Measurements from ENCODE around the gene UBR7.

UBR7 gene

GRCh38 chr14:93246534-93246933, 39.5 kb downstream of the UBR7 start:
- ATAC-seq: no peak

DNA sequence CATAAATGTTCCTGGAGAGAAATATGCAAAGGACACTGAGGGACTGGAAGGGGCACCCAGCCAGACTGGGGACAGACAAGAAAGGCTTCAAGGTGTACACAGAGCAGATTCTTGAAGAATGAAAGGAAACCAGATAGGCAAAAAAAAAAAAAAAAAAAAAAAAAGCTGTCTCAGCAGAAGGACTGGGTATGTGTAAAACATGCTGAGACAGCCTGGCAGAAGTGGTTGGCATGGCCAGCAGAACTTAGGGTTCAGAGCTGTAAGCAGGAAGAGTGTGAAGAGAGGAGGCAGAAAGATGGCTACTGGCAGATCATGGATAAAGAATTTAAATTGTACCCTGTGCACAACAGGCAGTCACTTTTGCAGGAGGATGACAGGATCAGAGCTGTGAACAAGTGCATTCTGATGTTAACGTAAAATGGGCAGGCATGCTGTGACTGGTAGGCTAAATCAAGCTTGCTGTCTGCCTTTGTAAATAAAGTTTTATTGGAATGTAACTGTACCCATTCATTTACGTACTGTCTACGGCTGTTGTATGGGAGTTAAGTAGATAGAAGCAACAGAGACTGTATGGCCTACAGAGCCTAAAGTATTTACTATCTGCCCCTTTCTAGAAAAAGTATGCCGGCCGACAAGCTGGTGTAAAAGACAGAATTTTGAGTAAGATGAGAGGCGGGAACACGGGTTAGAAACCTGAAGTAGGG, 42.2 kb downstream of the UBR7 start:
- no peak for TF ChIP-seq ISL1 (CRISPR knock-in tag; IDR thresholded peaks at IDR 0.05)
- no peak for TF ChIP-seq ZNF565 (CRISPR knock-in tag; conservative IDR thresholded peaks at IDR 0.05; ENCODE audit: low read depth)
- TF ChIP-seq GLIS3 (CRISPR knock-in tag; IDR thresholded peaks at IDR 0.05): no peak
- no peak for TF ChIP-seq ZNF8 (CRISPR knock-in tag; IDR thresholded peaks at IDR 0.05)
- TF ChIP-seq TSHZ2 (CRISPR knock-in tag; IDR thresholded peaks at IDR 0.05): no peak
- TF ChIP-seq PATZ1 (CRISPR knock-in tag; IDR thresholded peaks at IDR 0.05; ENCODE audit: borderline replicate concordance): no peak
- no peak for TF ChIP-seq ZNF70 (CRISPR knock-in tag; IDR thresholded peaks at IDR 0.05)
- no peak for TF ChIP-seq PPARA (CRISPR knock-in tag; IDR thresholded peaks at IDR 0.05; ENCODE audit: borderline replicate concordance)
- TF ChIP-seq OSR1 (CRISPR knock-in tag; IDR thresholded peaks at IDR 0.05): no peak
- no peak for TF ChIP-seq ZC3H10 (CRISPR knock-in tag; IDR thresholded peaks at IDR 0.05)
- TF ChIP-seq SNAI2 (CRISPR knock-in tag; IDR thresholded peaks at IDR 0.05): no peak
- TF ChIP-seq ZFP3 (CRISPR knock-in tag; IDR thresholded peaks at IDR 0.05): no peak
- TF ChIP-seq ARNTL (CRISPR knock-in tag; IDR thresholded peaks at IDR 0.05; ENCODE audit: borderline replicate concordance, low read depth): no peak
- TF ChIP-seq, protein P1, sequence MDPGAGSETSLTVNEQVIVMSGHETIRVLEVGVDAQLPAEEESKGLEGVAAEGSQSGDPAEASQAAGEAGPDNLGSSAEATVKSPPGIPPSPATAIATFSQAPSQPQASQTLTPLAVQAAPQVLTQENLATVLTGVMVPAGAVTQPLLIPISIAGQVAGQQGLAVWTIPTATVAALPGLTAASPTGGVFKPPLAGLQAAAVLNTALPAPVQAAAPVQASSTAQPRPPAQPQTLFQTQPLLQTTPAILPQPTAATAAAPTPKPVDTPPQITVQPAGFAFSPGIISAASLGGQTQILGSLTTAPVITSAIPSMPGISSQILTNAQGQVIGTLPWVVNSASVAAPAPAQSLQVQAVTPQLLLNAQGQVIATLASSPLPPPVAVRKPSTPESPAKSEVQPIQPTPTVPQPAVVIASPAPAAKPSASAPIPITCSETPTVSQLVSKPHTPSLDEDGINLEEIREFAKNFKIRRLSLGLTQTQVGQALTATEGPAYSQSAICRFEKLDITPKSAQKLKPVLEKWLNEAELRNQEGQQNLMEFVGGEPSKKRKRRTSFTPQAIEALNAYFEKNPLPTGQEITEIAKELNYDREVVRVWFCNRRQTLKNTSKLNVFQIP (CRISPR knock-in tag; IDR thresholded peaks at IDR 0.05; ENCODE audit: borderline replicate concordance, low read depth): no peak
- no peak for TF ChIP-seq RARB (CRISPR knock-in tag; IDR thresholded peaks at IDR 0.05)
- ATAC-seq: no peak

More at GRCh38 chr14:93246534-93246933, 39.5 kb downstream of the UBR7 start:
- TF ChIP-seq CSRNP3 (CRISPR knock-in tag; IDR thresholded peaks at IDR 0.05) (no peak), TOX (CRISPR knock-in tag; IDR thresholded peaks at IDR 0.05; ENCODE audit: borderline replicate concordance) (no peak), CSDC2 (CRISPR knock-in tag; IDR thresholded peaks at IDR 0.05) (no peak), ZFP30 (CRISPR knock-in tag; IDR thresholded peaks at IDR 0.05) (no peak), ESRRG (CRISPR knock-in tag; IDR thresholded peaks at IDR 0.05) (no peak), OSR1 (CRISPR knock-in tag; IDR thresholded peaks at IDR 0.05) (no peak), ISL1 (CRISPR knock-in tag; IDR thresholded peaks at IDR 0.05) (no peak), BACH2 (CRISPR knock-in tag; IDR thresholded peaks at IDR 0.05; ENCODE audit: borderline replicate concordance) (no peak), ARNTL (CRISPR knock-in tag; IDR thresholded peaks at IDR 0.05; ENCODE audit: borderline replicate concordance, low read depth) (no peak), ZNF8 (CRISPR knock-in tag; IDR thresholded peaks at IDR 0.05) (no peak), ZNF565 (CRISPR knock-in tag; conservative IDR thresholded peaks at IDR 0.05; ENCODE audit: low read depth) (no peak), TCF4 (CRISPR knock-in tag; IDR thresholded peaks at IDR 0.05; ENCODE audit: borderline replicate concordance) (no peak), TSHZ2 (CRISPR knock-in tag; IDR thresholded peaks at IDR 0.05) (no peak)
- TF ChIP-seq, protein P2, sequence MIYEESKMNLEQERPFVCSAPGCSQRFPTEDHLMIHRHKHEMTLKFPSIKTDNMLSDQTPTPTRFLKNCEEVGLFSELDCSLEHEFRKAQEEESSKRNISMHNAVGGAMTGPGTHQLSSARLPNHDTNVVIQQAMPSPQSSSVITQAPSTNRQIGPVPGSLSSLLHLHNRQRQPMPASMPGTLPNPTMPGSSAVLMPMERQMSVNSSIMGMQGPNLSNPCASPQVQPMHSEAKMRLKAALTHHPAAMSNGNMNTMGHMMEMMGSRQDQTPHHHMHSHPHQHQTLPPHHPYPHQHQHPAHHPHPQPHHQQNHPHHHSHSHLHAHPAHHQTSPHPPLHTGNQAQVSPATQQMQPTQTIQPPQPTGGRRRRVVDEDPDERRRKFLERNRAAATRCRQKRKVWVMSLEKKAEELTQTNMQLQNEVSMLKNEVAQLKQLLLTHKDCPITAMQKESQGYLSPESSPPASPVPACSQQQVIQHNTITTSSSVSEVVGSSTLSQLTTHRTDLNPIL (CRISPR knock-in tag; IDR thresholded peaks at IDR 0.05; ENCODE audit: low read depth): no peak

Measured in SK-N-SH treated with all-trans-retinoic acid at 6 μM for 48 hours (cell line).